ENCODE data around the gene MLN. TPM values are rescaled to one million over a fixed set of nuclear protein-coding genes. Genes with fewer than 3 reads are reported as not detected.

MLN gene
- total RNA-seq, 1 donor from 2014 or later, result not detected

GRCh38 chr6:33797626-33798342 is 6.0 kb downstream of the MLN start:
- intact Hi-C loops (cut with DNase I), result no loop called here
- no peak for DNase-seq (ENCODE audit: low spot score)

- intact Hi-C loops (cut with DNase I), result no loop called here
- DNase-seq (ENCODE audit: low spot score), result no peak
Observed at GRCh38 chr6:33794910-33795623, 8.7 kb downstream of the MLN start.

- intact Hi-C loops (cut with DNase I), result no loop called here
- no peak for DNase-seq (ENCODE audit: low spot score)
Observed at GRCh38 chr6:33792981-33793380, 10.8 kb downstream of the MLN start.

GRCh38 chr6:33791620-33792019 is 12.2 kb downstream of the MLN start:
- intact Hi-C loops (cut with DNase I), result no loop called here
- no peak for DNase-seq (ENCODE audit: low spot score)

- DNase-seq (ENCODE audit: low spot score), result no peak
- intact Hi-C loops (cut with DNase I), result no loop called here
Observed at GRCh38 chr6:33790910-33791309, 12.9 kb downstream of the MLN start.

- intact Hi-C loops (cut with DNase I), result no loop called here
- no peak for DNase-seq (ENCODE audit: low spot score)
Observed at GRCh38 chr6:33790379-33790778, 13.4 kb downstream of the MLN start.

- DNase-seq (ENCODE audit: low spot score), result no peak
- intact Hi-C loops (cut with DNase I), result loop anchor here (5.0 kb wide), 1 partner anchor 638 kb away; the partner anchor contains the start of gene RPS10
Observed at GRCh38 chr6:33789550-33789895, 14.3 kb downstream of the MLN start.

- peak; percentile 98 for DNase-seq (ENCODE audit: low spot score)
- intact Hi-C loops (cut with DNase I), result loop anchor here (5.0 kb wide), 1 partner anchor 638 kb away; the partner anchor contains the start of gene RPS10
Observed at GRCh38 chr6:33788694-33789549, 14.9 kb downstream of the MLN start, which contains the start of gene LEMD2. LEMD2 (minus strand) TSS chr6:33789130; CDS start chr6:33789116, 14 bp downstream.

- intact Hi-C loops (cut with DNase I), result loop anchor here (5.0 kb wide), 1 partner anchor 639 kb away; the partner anchor contains the start of gene RPS10
- peak; percentile 91 for DNase-seq (ENCODE audit: low spot score)
Observed at GRCh38 chr6:33787954-33788693, 15.7 kb downstream of the MLN start.

GRCh38 chr6:33787346-33787953 is 16.4 kb downstream of the MLN start:
- DNase-seq (ENCODE audit: low spot score), result no peak
- intact Hi-C loops (cut with DNase I), result loop anchor here (5.0 kb wide), 1 partner anchor 640 kb away; the partner anchor contains the start of gene RPS10

GRCh38 chr6:33786736-33787135 is 17.1 kb downstream of the MLN start:
- intact Hi-C loops (cut with DNase I), result loop anchor here (5.0 kb wide), 1 partner anchor 641 kb away; the partner anchor contains the start of gene RPS10
- DNase-seq (ENCODE audit: low spot score), result no peak

GRCh38 chr6:33785778-33786177 is 18.0 kb downstream of the MLN start:
- intact Hi-C loops (cut with DNase I), result loop anchor here (5.0 kb wide), 1 partner anchor 642 kb away; the partner anchor contains the start of gene RPS10
- no peak for DNase-seq (ENCODE audit: low spot score)

GRCh38 chr6:33784787-33785186 is 19.0 kb downstream of the MLN start:
- no peak for DNase-seq (ENCODE audit: low spot score)
- intact Hi-C loops (cut with DNase I), result loop anchor here (5.0 kb wide), 1 partner anchor 643 kb away; the partner anchor contains the start of gene RPS10

GRCh38 chr6:33783781-33784520 is 19.9 kb downstream of the MLN start:
- DNase-seq (ENCODE audit: low spot score), result no peak
- intact Hi-C loops (cut with DNase I), result no loop called here

- no peak for DNase-seq (ENCODE audit: low spot score)
- intact Hi-C loops (cut with DNase I), result no loop called here
Observed at GRCh38 chr6:33782561-33782960, 21.2 kb downstream of the MLN start.

GRCh38 chr6:33781131-33781975 is 22.4 kb downstream of the MLN start:
- no peak for DNase-seq (ENCODE audit: low spot score)

GRCh38 chr6:33779895-33780294 is 23.9 kb downstream of the MLN start:
- no peak for DNase-seq (ENCODE audit: low spot score)
- intact Hi-C loops (cut with DNase I), result loop anchor here (10.0 kb wide), 1 partner anchor 275 kb away; no protein-coding TSS in a partner anchor

More at GRCh38 chr6:33781131-33781975, 22.4 kb downstream of the MLN start:
- intact Hi-C loops (cut with DNase I), result no loop called here

All from cardiac septum (tissue), 1 donor.